Gastrocnemius medialis (tissue), 4 donors: ENCODE data around the gene CLEC20A.

Experiments used
- CTCF ChIP-seq, 5 experiments: fragments of 450-650 bp in 3 of 5; fragments of 200-600 bp in 2 of 5; sonication (generic) in 2 of 5; IDR thresholded peaks in 4 of 5; conservative IDR thresholded peaks in 1 of 5; 1 replicate in 4 of 5; 2 replicates in 1 of 5; pipeline ENCODE4 v1.5.1; 2016 to 2019; ENCODE audit warnings: antibody characterized with exemption in 5 of 5, mild to moderate bottlenecking in 3 of 5, moderate library complexity in 3 of 5
- POLR2A ChIP-seq, 2 donors: fragments of 450-650 bp; IDR thresholded peaks; one replicate each; pipeline ENCODE4 v1.6.1; 2017; ENCODE audit warnings: antibody characterized with exemption in 2 of 2, mild to moderate bottlenecking in 2 of 2, moderate library complexity in 2 of 2

GRCh38 chr1:178436899-178437298 lies 59.9 kb downstream of the CLEC20A start:
- TF ChIP-seq POLR2A (IDR thresholded peaks at IDR 0.05), result no peak
- no peak for TF ChIP-seq CTCF (IDR thresholded peaks at IDR 0.05 in 4 of 5, conservative IDR thresholded peaks at IDR 0.05 in 1 of 5)
